GM19099 (cell line): ENCODE data around the gene FURIN.

Source experiments
- POLR2A ChIP-seq: IDR thresholded peaks from 3 replicates; pipeline ENCODE4 v1.6.1; 2011; ENCODE audit warnings: low read depth; ENCODE audit not compliant: insufficient read length; ENCODE audit errors: extremely low read depth

FURIN gene

DNA sequence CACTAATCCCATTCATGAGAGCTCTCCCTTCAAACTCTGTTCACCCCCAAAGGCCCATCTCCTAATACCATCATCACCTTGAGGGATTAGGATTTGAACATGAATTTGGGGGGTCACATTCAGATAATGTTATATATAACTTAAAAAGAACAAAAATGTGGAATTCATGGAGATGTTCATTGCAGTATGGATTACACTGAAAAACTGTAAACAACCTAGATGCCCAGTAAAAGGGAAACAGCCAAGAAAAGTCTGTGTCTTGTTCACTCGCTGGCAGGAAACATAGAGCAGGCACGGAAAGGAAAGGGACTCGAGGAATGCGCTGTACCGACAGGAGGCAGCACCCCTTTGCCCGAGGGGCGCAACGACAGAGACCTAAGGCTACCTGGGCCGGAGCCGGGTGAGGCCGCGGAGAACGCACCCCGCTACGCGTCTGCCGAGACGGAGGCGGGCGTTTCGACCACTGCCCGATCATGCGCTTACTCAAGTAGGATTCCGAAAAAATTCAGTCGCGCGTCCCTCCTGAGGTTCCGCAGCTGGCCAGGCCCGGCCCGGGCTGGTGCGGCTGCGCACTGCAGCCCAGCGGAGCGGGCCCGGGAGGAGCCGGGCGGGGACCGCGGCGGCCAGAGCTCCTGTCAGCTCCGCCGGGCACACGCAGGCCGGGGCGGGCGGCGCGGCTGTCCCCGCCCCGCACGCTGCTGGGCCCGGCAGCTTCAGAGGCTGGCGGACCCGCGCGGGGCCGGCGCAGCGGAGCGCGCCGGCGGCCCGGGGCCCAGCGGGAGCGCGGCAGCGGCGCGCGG lies 33.9 kb downstream of the FURIN start:
- TF ChIP-seq POLR2A = peak; percentile 79

DNA sequence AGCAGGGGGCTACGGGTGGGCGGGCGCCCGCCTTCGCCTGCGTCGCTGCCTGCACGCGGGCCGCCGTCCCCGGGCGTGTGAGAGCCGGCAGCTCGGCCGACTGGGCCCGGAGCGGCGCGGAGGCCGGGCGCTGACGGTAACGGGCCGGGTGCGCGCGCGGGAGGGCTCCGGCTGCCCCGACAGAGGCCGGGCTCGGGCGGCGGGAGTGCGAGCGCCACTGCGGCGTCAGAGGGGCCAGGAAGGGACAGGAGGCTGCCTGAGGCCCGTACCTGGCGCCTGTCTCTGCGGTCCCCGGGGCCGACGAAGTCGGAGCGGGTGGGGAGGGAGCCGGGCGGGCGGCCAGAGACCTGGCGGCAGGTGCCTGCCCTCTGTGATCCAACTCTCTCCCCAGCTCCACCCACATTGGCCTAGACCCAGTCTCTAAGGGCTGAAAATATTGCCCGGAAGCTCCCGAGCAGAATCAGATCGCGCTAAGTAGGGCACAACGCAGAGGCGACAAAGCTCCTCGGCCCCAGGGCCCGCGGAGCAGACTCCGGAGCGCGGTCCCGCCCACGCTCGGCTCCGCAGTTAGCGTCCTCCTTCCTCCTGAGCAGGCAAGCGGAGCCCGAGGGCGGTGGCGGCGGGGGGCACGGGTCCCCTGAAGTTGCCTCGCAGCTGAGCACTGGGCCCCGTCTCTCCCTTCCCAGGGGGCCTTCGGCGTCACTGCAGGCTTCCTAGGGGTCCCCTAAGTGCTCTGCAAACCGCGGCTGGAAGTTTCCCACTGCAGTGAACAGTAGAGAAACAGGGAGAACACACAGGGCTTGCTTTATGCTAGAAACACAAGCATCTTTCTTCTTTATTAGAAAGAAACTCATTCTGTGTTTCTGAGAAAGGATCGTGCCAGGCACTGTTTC lies 34.7 kb downstream of the FURIN start, which contains the start of gene MAN2A2:
Gene MAN2A2, plus strand, starts transcription at position 463 of the 893 bp plus-strand sequence. CDS start 906 bp downstream, outside the sequence.
- TF ChIP-seq POLR2A = peak; percentile 65

DNA sequence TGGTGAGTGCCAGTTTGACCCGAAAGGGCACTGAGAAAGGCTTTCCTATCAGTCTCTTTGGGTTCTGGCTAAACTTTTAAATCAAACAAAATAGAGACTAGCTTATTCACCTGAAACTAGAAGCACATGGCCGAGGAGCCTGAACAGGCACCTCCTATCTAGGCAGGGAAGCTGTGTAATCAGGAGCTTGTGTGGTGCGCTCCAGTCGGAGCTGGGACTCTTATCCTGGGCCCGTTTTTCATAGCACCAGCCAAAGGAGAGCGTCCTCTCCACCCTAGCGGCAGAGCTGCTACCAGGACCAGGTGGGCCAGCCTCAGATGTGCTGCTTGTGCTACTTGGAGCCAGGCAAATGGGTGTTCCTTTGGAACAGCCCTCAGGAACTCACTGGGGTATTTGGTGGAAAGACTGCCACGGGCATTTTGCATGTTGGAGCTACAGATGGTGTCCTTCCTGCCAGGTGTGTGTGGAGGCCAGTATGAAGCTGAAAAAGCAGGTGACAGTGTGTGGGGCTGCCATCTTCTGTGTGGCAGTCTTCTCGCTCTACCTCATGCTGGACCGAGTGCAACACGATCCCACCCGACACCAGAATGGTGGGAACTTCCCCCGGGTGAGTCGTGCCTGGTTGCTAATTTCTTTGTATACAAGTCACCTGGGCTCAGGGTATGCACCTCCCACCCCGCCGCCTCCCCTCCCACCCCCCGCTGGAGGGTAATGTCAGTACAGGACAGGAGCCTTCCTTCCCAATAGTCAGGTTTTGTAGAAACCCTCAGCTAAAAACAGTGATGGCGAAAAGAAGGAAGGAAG lies 35.5 kb downstream of the FURIN start:
- no peak for TF ChIP-seq POLR2A

DNA sequence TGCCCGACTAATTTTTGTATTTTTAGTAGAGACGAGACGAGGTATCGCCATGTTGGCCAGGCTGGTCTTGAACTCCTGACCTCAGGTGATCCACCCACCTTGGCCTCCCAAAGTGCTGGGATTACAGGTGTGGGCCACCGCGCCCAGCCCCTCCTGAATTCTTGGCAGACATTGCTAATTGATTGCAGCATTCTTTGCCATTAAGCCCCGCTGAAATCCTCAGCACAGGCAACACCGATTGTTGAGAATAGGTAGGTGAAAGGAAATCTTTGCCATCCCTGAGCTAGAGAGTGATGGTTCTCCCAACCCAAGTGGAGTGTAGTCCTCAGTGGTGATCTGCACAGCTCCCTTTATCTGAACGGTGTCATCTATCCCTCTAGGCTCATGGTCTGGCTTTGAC lies 36.4 kb downstream of the FURIN start:
- no peak for TF ChIP-seq POLR2A

DNA sequence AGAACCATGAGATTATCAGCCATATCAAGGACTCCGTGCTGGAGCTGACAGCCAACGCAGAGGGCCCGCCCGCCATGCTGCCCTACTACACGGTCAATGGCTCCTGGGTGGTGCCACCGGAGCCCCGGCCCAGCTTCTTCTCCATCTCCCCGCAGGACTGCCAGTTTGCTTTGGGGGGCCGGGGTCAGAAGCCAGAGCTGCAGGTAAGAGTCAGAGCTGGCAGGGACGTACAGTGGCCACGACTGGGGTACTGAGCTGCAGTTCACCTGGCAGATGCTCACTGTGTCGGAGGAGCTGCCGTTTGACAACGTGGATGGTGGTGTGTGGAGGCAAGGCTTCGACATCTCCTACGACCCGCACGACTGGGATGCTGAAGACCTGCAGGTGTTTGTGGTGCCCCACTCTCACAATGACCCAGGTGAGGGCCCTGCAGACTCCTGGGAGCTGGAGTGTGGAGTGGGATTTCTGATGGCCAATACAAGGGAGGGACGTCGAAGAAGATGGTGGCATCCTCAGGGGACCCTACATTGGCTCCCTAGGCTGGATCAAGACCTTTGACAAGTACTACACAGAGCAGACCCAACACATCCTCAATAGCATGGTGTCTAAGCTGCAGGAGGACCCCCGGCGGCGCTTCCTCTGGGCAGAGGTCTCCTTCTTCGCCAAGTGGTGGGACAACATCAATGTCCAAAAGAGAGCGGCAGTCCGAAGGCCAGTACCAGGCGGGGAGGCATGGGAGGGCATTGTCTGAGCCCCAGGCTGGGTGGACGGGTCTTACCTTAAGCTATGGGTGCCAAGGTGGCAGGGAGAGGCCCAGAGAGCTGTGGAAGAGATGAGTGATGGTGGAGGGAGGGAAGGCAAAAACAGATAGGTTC lies 37.2 kb downstream of the FURIN start:
- no peak for TF ChIP-seq POLR2A

DNA sequence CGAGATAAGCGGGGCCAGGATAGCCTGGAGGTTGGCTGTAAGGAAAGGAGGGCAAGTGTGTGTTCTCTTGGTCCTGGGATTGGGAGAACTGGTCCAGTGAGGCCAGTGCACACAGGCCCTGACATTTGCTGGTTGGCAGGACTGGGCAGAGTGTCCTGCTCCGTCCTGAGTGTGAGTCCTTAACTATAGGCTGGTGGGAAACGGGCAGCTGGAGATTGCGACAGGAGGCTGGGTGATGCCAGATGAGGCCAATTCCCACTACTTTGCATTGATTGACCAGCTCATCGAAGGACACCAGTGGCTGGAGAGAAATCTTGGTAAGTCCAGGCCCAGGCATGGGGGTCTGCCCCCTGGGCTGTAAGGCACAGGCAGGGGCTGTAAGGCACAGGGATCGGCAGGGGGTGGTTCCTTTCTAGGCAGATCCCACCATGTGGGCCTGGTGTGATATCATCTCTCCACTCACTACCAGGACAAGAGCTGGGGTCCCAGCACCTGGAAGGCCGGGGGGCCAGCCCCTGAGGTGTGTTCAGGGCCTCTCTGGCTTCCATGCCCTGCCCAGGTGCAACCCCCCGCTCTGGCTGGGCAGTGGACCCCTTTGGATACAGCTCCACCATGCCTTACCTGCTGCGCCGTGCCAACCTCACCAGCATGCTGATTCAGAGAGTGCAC lies 37.9 kb downstream of the FURIN start:
- no peak for TF ChIP-seq POLR2A

DNA sequence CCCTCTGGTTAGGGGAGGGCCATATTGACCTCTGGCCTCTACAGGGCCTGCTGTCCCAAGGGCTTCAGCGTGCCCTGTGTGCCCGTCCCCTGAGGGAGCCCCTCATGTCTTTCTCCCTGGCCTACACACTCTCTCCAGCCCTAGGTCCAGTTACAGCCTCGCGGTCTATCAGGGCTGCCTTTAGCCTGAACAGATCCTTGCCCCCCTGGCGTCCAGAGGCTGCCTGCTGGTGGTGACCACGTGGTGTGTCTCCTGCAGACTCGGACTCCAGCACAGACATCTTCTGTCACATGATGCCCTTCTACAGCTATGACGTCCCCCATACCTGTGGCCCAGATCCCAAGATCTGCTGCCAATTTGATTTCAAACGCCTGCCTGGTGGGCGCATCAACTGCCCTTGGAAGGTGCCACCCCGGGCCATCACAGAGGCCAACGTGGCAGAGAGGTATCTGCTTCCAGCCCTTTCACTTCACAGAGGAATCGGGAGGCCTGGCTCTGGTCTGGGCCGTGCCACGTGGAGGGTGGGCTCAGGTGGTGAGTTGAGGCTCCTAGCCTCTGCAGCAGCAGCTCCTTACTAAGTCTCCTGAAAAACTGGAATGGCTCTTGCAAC lies 38.8 kb downstream of the FURIN start:
- TF ChIP-seq POLR2A = no peak

DNA sequence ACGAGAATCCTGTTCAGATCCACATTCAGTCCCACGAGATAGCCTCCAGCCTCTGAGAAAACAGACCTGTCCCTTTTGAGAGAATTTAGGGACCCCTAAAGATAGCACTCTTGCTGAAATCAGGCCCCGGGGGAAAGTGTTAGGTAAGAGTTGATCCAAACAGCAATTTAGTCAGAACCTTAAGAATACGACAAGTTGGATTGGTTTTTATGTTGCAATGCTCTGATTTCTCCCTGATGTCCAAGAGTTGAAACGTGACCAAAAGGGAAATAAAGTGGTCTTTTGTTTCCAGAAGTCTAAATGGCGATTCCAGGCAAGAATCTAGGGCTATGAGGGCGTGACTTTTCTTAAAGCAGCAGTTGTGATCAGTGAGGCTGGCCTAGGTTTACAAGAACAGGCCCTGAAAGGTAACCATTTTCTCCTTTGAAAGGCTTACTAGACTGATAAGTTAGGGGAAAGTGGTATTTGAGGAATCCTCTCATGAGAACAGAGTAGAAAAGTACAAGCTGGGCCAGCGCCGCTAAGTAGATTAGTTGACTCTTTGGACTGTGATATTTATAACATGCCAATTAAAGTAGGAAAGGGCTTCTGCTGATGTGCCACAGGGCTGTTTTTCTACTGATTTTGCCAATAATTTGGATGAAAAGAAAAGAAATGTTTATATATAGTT lies 39.6 kb downstream of the FURIN start:
- TF ChIP-seq POLR2A = no peak

DNA sequence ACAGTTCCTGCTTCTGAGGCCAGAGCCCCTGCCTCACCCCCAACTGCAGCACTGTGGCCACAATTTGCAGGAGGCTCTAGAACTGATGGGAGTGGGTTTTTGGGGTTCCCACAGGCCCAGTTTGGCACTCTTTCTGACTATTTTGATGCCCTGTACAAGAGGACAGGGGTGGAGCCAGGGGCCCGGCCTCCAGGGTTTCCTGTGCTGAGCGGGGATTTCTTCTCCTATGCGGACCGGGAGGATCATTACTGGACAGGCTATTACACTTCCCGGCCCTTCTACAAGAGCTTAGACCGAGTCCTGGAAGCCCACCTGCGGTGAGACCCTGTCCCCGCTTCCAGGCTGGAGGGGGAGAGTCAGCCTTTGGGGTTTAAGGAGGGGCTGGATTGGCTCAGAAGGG lies 41.6 kb downstream of the FURIN start:
- TF ChIP-seq POLR2A = no peak

DNA sequence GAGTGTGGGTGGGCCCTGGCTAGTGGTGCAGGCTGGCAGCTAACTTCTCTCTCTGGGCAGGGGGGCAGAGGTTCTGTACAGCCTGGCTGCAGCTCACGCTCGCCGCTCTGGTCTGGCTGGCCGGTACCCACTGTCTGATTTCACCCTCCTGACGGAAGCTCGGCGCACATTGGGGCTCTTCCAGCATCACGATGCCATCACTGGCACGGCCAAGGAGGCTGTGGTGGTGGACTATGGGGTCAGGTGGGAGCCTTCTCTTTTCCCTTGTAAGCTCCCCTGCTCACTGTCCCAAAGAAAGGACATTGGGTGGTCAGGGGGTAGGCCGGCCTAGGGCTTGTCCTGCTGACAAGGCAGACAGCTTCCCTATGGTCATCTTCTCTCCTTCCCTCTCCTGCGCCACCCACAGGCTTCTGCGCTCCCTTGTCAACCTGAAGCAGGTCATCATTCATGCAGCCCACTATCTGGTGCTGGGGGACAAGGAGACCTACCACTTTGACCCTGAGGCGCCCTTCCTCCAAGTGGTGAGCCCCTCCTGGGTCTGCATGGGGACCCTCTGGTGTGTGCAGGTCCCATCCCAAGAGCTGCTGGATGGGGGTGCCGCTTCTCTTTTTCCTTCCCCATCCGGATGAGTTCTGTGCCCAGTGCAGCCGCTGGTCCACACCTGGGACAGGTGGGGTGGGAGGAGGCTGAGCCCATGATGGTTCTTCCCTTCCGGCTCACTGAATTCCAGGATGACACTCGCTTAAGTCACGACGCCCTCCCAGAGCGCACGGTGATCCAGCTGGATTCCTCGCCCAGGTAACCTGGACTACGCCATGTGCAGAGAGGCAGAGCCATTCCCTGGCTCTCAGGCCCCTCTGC lies 42.3 kb downstream of the FURIN start:
- TF ChIP-seq POLR2A = no peak

DNA sequence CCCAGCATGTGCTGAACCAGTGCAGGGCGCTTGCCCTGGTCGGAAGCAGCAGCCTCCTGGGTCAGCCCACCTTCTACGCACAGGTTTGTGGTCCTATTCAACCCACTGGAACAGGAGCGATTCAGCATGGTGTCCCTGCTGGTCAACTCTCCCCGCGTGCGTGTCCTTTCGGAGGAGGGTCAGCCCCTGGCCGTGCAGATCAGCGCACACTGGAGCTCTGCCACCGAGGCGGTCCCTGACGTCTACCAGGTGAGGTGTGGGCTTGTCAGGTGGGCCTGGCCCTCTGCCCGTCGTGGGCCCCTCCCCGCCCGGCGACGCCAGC lies 42.9 kb downstream of the FURIN start:
- no peak for TF ChIP-seq POLR2A
